ENCODE measurements around the gene PTPRG.

PTPRG gene

DNA sequence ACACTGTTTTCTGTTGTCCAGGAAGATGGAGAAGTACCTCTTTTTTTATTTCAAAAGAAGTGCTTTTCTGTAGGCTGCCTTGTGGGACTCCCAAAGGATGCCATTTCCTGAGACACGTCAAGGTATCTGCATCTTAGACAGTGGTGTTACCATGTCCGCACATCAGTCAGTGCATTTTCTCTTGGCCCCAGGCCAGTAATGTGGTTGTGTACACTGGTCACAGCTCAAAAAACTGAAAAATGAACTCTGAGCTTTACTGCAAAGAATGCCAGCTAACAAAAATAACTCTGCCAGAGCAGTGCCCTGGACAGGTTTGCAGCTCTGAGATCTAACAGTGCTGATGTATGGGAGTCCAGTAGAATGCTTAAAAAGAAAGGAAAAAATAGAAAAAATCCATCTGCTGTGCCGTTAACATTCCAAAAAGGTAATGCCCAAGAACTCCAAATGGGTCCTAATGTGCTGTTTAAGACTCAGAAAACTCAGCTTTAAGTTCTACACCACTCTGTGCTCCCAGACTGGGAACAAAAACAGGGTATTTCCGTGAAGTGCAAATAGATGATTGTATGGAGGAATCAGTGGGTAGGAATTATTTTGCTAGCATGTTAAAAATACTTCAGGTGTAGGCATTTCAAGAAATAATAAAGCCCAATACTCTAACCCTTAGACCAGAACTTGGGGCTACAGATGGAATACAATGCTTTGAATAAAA, 496.1 kb downstream of the PTPRG start:
- DNase-seq (ENCODE audit: low spot score) = no peak

GRCh38 chr3:62065985-62066693, 504.8 kb downstream of the PTPRG start:
- DNase-seq (ENCODE audit: low spot score) = peak; percentile 27

GRCh38 chr3:62068337-62068736, 507.0 kb downstream of the PTPRG start:
- DNase-seq (ENCODE audit: low spot score) = no peak

GRCh38 chr3:62070891-62071290, 509.5 kb downstream of the PTPRG start:
- no peak for DNase-seq (ENCODE audit: low spot score)

DNA sequence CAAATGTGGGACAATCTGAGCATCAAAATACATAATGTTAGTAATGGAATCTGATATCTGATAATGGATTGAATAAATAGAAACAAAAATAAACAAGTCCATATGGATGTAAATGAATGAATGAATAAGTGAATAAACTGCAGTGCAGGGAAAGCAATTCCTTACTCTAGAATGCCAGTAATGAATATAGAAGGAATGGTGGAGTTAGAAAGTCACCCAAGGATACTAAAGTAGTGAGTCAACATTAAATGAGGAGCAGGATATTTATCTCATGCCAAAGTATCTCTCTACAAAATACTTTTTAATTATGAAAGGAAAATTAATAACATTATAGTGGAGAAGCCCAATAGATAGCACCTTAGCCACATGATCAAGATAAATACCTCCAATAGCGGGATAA, 511.7 kb downstream of the PTPRG start:
- DNase-seq (ENCODE audit: low spot score) = peak; percentile 28

DNA sequence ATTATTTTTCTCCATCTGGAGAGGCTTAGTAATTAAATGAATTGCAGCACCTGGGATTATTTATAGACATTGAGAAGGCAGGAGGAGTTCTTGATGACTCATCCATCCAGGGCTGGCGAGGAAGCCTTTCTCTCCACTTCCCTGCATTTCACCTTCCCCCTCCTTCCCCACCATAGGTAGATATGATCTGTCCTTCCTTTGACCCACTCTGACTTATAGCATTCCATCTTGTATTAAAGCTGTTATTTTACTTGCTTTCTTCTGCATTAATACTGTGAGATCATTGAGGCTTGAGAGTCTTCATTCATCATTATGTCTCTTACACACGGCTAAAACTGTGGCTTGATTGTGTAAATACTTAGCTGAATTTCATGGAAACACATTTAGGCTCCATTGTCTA, 523.2 kb downstream of the PTPRG start:
- no peak for DNase-seq (ENCODE audit: low spot score)

- DNase-seq (ENCODE audit: low spot score) = no peak
Observed at GRCh38 chr3:62088472-62089104, 527.2 kb downstream of the PTPRG start.

DNA sequence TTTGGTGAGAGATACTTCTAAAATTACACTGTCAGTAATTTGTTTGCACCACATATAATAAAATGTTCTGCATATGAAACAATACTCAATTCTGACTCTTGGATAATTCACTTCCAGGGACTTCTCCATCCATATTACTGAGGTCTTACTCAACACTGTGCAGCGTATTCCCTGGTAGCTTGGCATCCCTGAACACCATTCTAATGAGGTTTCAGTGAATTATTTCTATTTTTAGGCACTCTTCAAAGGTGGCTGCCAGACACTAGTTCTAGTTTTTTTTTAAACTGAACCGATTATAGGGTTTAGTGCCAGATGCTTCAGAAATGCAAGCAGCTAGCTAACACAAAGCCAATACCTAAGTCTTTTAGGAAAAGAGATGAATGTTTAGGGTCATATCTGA, 528.7 kb downstream of the PTPRG start:
- DNase-seq (ENCODE audit: low spot score) = no peak

GRCh38 chr3:62090519-62090918, 529.1 kb downstream of the PTPRG start:
- no peak for DNase-seq (ENCODE audit: low spot score)

- no peak for DNase-seq (ENCODE audit: low spot score)
Observed at GRCh38 chr3:62093025-62093424, 531.7 kb downstream of the PTPRG start.

- DNase-seq (ENCODE audit: low spot score) = no peak
Observed at GRCh38 chr3:62094461-62094860, 533.1 kb downstream of the PTPRG start.

DNA sequence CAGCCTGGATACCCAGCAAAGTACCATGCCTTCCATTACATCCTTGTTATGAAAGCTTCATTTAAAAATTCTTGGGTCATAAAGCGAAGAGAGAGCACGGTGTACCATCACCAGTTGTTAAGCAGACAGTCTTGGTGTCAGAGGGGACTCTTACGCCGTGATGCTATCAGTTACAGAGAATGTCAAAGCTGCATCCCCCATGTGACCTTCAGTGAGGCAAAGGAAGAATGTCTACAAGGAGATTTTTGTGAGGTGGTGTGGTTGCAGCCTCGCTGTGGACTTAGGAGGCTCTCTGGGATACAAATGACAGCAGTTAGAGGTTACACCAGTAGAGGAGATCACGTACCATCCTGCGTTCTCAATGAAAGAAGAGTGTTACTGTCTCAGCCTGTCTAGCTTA, 533.7 kb downstream of the PTPRG start:
- DNase-seq (ENCODE audit: low spot score) = no peak

GRCh38 chr3:62095756-62096155, 534.4 kb downstream of the PTPRG start:
- DNase-seq (ENCODE audit: low spot score) = no peak

DNA sequence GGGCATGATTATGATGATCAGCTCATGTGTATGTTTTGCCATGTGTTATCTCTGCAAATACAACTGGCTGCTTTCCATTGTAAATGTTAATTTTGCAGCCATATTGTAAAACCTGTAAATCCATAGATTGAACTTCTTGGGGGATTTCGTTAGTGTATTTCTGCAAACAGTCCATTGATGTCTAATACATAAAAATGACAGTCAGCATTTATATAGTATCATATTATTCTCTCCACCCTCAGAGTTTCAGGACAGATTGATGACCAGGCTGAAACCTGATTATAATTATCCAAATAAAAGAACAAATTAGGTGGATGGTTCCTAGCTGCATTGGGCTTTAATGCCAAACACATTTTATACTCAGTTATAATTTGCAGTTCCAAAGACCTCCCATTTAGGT, 535.1 kb downstream of the PTPRG start:
- DNase-seq (ENCODE audit: low spot score) = no peak

DNA sequence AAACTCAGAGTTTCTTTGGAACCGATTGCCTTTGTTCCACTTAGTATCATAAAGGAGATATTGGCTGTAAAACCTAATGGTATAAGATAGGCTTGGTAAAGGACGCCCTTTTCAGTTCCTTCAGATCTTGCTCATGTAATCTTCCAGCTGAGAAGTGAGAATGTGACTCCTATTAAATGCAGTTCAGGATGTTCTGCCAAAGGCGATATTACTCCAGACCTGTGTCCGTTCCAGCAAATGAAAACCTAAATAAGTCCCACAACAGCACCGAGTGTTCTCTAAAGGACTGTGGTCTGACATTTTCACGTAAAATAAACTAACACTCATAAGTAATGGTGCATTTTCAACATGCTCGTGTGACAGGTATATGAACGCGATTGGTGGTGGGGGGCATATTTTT, 535.8 kb downstream of the PTPRG start:
- no peak for DNase-seq (ENCODE audit: low spot score)

DNA sequence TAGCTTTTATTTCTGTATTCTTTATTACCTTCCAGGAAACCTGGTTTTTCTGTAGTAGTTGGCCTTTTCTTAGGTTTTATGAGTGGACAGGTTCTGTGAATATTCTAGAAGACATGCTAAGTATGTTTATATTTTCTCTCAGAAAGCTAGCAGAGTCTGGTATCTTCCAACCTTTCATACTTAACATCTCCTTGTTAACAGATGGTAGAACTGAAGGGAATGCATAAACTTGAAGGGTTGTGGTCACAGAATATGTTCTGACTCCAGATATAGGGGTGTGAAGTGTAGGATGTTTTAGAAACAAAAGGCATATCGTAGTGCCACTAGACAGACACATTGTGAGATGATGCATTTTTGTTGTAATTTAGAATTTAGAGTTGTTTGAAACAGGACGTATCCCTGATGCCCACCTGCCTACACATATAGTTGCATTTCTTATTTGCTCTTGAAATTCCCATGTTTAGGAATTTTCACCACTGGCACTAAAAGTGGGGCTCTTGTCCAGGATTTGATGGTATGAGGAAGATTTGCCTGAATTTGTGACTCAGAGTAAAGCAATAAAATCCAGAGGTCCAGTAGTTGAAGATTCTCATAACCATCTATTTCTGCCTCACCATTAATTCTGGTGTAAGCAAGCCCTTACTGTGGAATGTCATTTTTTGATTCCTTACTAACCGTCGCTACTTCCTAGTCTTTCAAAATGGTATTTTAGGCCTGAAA, 537.4 kb downstream of the PTPRG start:
- DNase-seq (ENCODE audit: low spot score) = peak; percentile 38

DNA sequence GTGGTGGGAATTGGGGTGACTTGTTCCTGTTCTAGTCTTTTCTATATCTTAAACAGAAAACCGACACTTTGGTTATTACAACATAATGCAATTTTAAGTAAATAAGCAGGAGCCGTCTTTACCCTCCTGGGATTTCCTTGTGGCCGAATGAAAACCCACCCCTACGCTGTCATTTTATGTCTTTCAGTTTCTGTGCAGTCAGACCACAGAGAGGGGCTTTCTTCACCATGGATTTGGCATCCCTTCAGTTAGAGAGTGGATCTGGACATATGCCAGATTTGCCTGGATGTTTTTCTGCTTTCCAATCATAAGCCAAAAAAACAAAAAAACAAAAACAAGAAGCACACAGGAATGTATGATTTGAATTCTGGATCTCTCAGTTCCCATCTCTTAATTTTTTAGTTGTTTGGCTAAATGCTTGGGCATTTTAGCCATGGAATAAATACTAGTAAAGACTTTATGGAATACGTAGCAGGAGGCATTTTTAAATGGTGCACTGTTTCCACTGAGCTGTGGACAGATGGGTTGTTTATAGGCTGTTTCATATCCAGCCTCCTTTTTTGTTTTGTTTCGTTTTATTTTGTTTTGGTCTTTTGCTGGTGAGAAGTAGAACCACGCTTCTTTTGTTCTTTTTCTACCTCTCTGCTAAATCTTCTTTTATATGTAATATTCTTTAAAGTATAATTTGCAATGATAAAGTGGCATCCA, 539.1 kb downstream of the PTPRG start:
- DNase-seq (ENCODE audit: low spot score) = no peak

DNA sequence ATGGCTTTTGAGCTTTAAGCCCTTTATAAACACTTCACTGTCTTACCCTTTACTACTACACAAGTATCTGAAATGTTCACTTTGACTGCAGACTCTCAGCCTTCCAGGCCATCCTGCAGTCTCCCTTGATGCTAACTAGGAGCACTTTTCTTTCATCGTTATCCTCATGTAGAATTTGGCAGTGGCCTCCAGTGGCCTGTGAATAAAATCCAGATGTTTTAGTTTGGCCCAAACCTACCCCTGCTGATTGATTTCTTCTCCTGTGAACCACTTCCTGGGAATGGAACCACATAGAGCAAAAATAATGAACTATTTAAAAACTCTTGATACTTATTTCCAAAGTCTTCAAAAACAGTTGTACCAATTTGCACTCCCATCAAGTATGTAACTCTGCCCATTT, 540.1 kb downstream of the PTPRG start:
- DNase-seq (ENCODE audit: low spot score) = peak; percentile 71

DNA sequence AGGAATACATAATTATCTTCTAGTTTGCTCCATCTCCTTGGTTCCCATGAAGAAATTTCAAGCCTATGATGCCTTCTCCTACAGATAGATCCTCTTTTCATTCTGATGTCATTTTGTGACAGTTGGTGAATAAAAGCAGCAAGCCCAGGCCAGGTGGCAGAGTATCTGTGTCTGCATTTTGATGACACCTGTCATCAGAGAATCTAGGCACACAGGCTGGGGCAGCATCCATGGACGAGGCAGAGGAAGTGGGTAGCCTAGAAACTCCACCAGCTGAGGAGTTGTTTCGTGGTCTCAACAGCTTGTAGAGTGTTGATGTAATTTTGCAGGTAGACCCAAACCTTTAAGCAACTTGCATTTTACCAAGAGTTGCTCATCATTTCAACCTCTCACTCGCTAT, 542.2 kb downstream of the PTPRG start:
- DNase-seq (ENCODE audit: low spot score) = no peak

GRCh38 chr3:62109534-62109933, 548.2 kb downstream of the PTPRG start:
- DNase-seq (ENCODE audit: low spot score) = peak; percentile 90

DNA sequence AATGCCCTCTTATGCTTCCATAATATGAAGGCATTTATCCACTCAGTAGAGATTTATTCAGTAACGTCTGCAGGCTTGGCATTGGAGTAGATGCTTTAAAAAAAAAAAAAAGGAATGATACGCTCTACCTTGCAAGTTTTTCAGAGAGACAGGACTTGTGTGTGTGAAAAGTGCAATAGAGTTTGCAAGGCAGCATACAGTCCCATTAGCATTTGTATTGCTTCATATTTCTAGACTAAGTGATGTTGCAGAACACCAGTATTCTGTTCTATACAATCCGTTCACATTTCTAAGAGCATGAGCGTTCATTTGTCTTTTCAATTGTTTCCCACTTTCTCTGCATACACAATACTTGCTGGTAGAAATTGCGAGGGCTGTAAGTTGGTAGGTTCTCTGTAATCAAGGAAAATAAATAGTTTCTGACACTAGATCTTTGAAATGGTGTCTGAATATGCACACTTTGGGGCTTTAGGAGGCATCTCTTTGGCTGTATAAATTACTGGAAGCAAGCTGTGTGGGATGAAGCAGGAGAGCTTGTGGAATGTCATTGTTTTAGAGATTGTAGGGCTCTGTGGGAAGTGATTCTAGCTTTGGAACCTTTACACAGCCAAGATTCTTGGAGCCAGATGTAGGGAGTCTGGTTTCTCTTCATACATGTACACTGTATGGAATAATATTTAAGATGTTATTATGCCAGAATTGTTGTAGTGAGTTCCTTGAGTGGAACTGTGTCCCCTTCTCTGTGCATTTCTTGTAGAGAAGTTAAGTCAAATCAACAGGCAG, 549.3 kb downstream of the PTPRG start:
- peak; percentile 16 for DNase-seq (ENCODE audit: low spot score)
